ENCODE measurements around the gene NCAM2.

Gene NCAM2

GRCh38 chr21:20997636-20998455, at the start of gene NCAM2:
NCAM2 (plus strand) TSS chr21:20998409.
- peak; percentile 47 to 59 for DNase-seq

- DNase-seq, result no peak
Observed at GRCh38 chr21:20949884-20950283, 48.3 kb upstream of the NCAM2 start.

GRCh38 chr21:20965816-20966215, 32.4 kb upstream of the NCAM2 start:
- DNase-seq, result no peak

- no peak for DNase-seq
Observed at GRCh38 chr21:20968391-20968790, 29.8 kb upstream of the NCAM2 start.

- DNase-seq, result no peak
Observed at GRCh38 chr21:20970691-20971090, 27.5 kb upstream of the NCAM2 start.

GRCh38 chr21:20971296-20971921, 26.8 kb upstream of the NCAM2 start:
- DNase-seq, result peak; percentile 31 to 54

GRCh38 chr21:20994790-20995189, 3.4 kb upstream of the NCAM2 start:
- DNase-seq, result no peak

- DNase-seq, result no peak
Observed at GRCh38 chr21:20996421-20997310, 1.5 kb upstream of the NCAM2 start.

- DNase-seq, result no peak
Observed at GRCh38 chr21:20997311-20997635, 936 bp upstream of the NCAM2 start.

GRCh38 chr21:20998456-20998789, 214 bp downstream of the NCAM2 start:
- DNase-seq, result no peak

GRCh38 chr21:20998886-20999285, 677 bp downstream of the NCAM2 start:
- no peak for DNase-seq

- peak; percentile 20 to 80 for DNase-seq
Observed at GRCh38 chr21:20999659-21000058, 1.4 kb downstream of the NCAM2 start.

- DNase-seq, result no peak
Observed at GRCh38 chr21:21000591-21001175, 2.5 kb downstream of the NCAM2 start.

- DNase-seq, result no peak
Observed at GRCh38 chr21:21001591-21002100, 3.4 kb downstream of the NCAM2 start.

GRCh38 chr21:21002153-21002552, 3.9 kb downstream of the NCAM2 start:
- DNase-seq, result no peak

GRCh38 chr21:21003701-21004100, 5.5 kb downstream of the NCAM2 start:
- DNase-seq, result peak; percentile 31 to 68

- no peak for DNase-seq
Observed at GRCh38 chr21:21007606-21008005, 9.4 kb downstream of the NCAM2 start.

GRCh38 chr21:21010228-21010627, 12.0 kb downstream of the NCAM2 start:
- DNase-seq, result no peak

- DNase-seq, result no peak
Observed at GRCh38 chr21:21010698-21011097, 12.5 kb downstream of the NCAM2 start.

GRCh38 chr21:21018821-21019220, 20.6 kb downstream of the NCAM2 start:
- no peak for DNase-seq

- no peak for DNase-seq
Observed at GRCh38 chr21:21019681-21020080, 21.5 kb downstream of the NCAM2 start.

GRCh38 chr21:21025742-21026141, 27.5 kb downstream of the NCAM2 start:
- DNase-seq, result no peak

- peak in 1 of 2 donors; percentile 14 for DNase-seq
Observed at GRCh38 chr21:21028275-21028820, 30.1 kb downstream of the NCAM2 start.
